ENCODE data around the gene ADAD1. TPM values are rescaled to one million over a fixed set of nuclear protein-coding genes. Genes with fewer than 3 reads are reported as not detected.
"Not testable (repeated sequence)": the region's sequence is repeated elsewhere in the genome, so short reads cannot be mapped to it uniquely, and the experiment has no call there.

ADAD1 gene
- total RNA-seq (2014; rRNA removed; shearing (Covaris generic)) = not detected in 2 replicates

- Histone ChIP-seq H3K27ac (no peak within 1 kb of the TSS), H3K4me1 (replicated peaks) (no peaks in the 10 kb centered on the region), H3K9me3 (replicated peaks) (no peaks in the 10 kb centered on the region), H3K4me3 (no peak within 1 kb of the TSS), H3K36me3 (no peaks in the 10 kb centered on the region), H3K27me3 (replicated peaks) (peaks cover 4% of the 10 kb centered on the region; the same call in 1 of the 2 replicates)
- no peak for DNase-seq (ENCODE audit: low read depth in 1 of 2, low spot score in 2 of 2)
Observed at GRCh38 chr4:122378711-122379110, at the start of gene ADAD1. ADAD1 (plus strand) TSS chr4:122379011; CDS start chr4:122380070, 1,059 bp downstream.

- no peaks in the 10 kb centered on the region for H3K9me3 ChIP-seq (replicated peaks)
- no peak overlapping the region for H3K27ac ChIP-seq
- peaks cover 11% of the 10 kb centered on the region for H3K36me3 ChIP-seq
- H3K4me3 ChIP-seq = no peak overlapping the region
- H3K4me1 ChIP-seq (replicated peaks) = no peaks in the 10 kb centered on the region
- DNase-seq (ENCODE audit: low read depth in 1 of 2, low spot score in 2 of 2) = no peak
- no peaks in the 10 kb centered on the region for H3K27me3 ChIP-seq (replicated peaks)
Observed at GRCh38 chr4:122329876-122330565, 48.8 kb upstream of the ADAD1 start.

GRCh38 chr4:122331195-122331594, 47.6 kb upstream of the ADAD1 start:
- Histone ChIP-seq H3K27ac (no peak overlapping the region), H3K9me3 (replicated peaks) (no peaks in the 10 kb centered on the region), H3K36me3 (peaks cover 19% of the 10 kb centered on the region), H3K4me1 (replicated peaks) (no peaks in the 10 kb centered on the region), H3K4me3 (no peak overlapping the region), H3K27me3 (replicated peaks) (no peaks in the 10 kb centered on the region)
- DNase-seq (ENCODE audit: low read depth in 1 of 2, low spot score in 2 of 2) = no peak

GRCh38 chr4:122334828-122335227, 44.0 kb upstream of the ADAD1 start:
- H3K4me1 ChIP-seq (replicated peaks) = no peaks in the 10 kb centered on the region
- peaks cover 12% of the 10 kb centered on the region for H3K36me3 ChIP-seq
- H3K27me3 ChIP-seq (replicated peaks) = no peaks in the 10 kb centered on the region
- no peak overlapping the region for H3K4me3 ChIP-seq
- H3K9me3 ChIP-seq (replicated peaks) = no peaks in the 10 kb centered on the region
- no peak for DNase-seq (ENCODE audit: low read depth in 1 of 2, low spot score in 2 of 2)
- H3K27ac ChIP-seq = no peak overlapping the region

GRCh38 chr4:122341886-122342285, 36.9 kb upstream of the ADAD1 start:
- Histone ChIP-seq H3K4me1 (replicated peaks) (no peaks in the 10 kb centered on the region), H3K27ac (no peak overlapping the region), H3K27me3 (replicated peaks) (no peaks in the 10 kb centered on the region), H3K9me3 (replicated peaks) (no peaks in the 10 kb centered on the region), H3K36me3 (peaks cover 8% of the 10 kb centered on the region; the same call in 1 of the 2 replicates), H3K4me3 (no peak overlapping the region)
- DNase-seq (ENCODE audit: low read depth in 1 of 2, low spot score in 2 of 2) = no peak

GRCh38 chr4:122346036-122346435, 32.8 kb upstream of the ADAD1 start:
- Histone ChIP-seq H3K4me1 (replicated peaks) (no peaks in the 10 kb centered on the region), H3K27ac (no peak overlapping the region), H3K9me3 (replicated peaks) (no peaks in the 10 kb centered on the region), H3K36me3 (peaks cover 22% of the 10 kb centered on the region), H3K4me3 (no peak overlapping the region), H3K27me3 (replicated peaks) (no peaks in the 10 kb centered on the region)
- peak in 1 of 2 experiments; percentile 2 for DNase-seq (ENCODE audit: low read depth in 1 of 2, low spot score in 2 of 2)

- DNase-seq (ENCODE audit: low read depth in 1 of 2, low spot score in 2 of 2) = no peak
- H3K4me1 ChIP-seq (replicated peaks) = no peaks in the 10 kb centered on the region
- H3K4me3 ChIP-seq = no peak overlapping the region
- H3K9me3 ChIP-seq (replicated peaks) = no peaks in the 10 kb centered on the region
- no peak overlapping the region for H3K27ac ChIP-seq
- peaks cover 22% of the 10 kb centered on the region for H3K36me3 ChIP-seq
- H3K27me3 ChIP-seq (replicated peaks) = no peaks in the 10 kb centered on the region
Observed at GRCh38 chr4:122346503-122346902, 32.3 kb upstream of the ADAD1 start.

- Histone ChIP-seq H3K27ac (no peak overlapping the region), H3K27me3 (replicated peaks) (no peaks in the 10 kb centered on the region), H3K36me3 (peaks cover 6% of the 10 kb centered on the region; the same call in 1 of the 2 replicates), H3K4me1 (replicated peaks) (no peaks in the 10 kb centered on the region), H3K4me3 (no peak overlapping the region), H3K9me3 (replicated peaks) (no peaks in the 10 kb centered on the region)
- no peak for DNase-seq (ENCODE audit: low read depth in 1 of 2, low spot score in 2 of 2)
Observed at GRCh38 chr4:122356317-122356808, 22.4 kb upstream of the ADAD1 start.

- H3K36me3 ChIP-seq = peaks cover 11% of the 10 kb centered on the region; the same call in 1 of the 2 replicates
- no peaks in the 10 kb centered on the region for H3K9me3 ChIP-seq (replicated peaks)
- no peak overlapping the region for H3K27ac ChIP-seq
- no peak overlapping the region for H3K4me3 ChIP-seq
- no peaks in the 10 kb centered on the region for H3K4me1 ChIP-seq (replicated peaks)
- H3K27me3 ChIP-seq (replicated peaks) = no peaks in the 10 kb centered on the region
- no peak for DNase-seq (ENCODE audit: low read depth in 1 of 2, low spot score in 2 of 2)
Observed at GRCh38 chr4:122360754-122361153, 18.1 kb upstream of the ADAD1 start.

GRCh38 chr4:122364700-122365404, 14.0 kb upstream of the ADAD1 start:
- Histone ChIP-seq H3K36me3 (peaks cover 6% of the 10 kb centered on the region; the same call in 1 of the 2 replicates), H3K9me3 (replicated peaks) (no peaks in the 10 kb centered on the region), H3K27ac (no peak overlapping the region), H3K27me3 (replicated peaks) (no peaks in the 10 kb centered on the region), H3K4me3 (no peak overlapping the region), H3K4me1 (replicated peaks) (no peaks in the 10 kb centered on the region)
- DNase-seq (ENCODE audit: low read depth in 1 of 2, low spot score in 2 of 2) = no peak

GRCh38 chr4:122368786-122369185, 10.0 kb upstream of the ADAD1 start:
- H3K36me3 ChIP-seq; DNase-seq (ENCODE audit: low read depth in 1 of 2, low spot score in 2 of 2); H3K9me3 ChIP-seq (replicated peaks); H3K27me3 ChIP-seq (replicated peaks); H3K4me1 ChIP-seq (replicated peaks); H3K4me3 ChIP-seq; H3K27ac ChIP-seq: not testable (repeated sequence)

GRCh38 chr4:122377352-122377751, 1.5 kb upstream of the ADAD1 start:
- H3K27ac ChIP-seq = no peak overlapping the region
- no peak for DNase-seq (ENCODE audit: low read depth in 1 of 2, low spot score in 2 of 2)
- H3K4me1 ChIP-seq (replicated peaks) = no peaks in the 10 kb centered on the region
- no peak overlapping the region for H3K4me3 ChIP-seq
- peaks cover 4% of the 10 kb centered on the region; the same call in 1 of the 2 replicates for H3K27me3 ChIP-seq (replicated peaks)
- H3K36me3 ChIP-seq = no peaks in the 10 kb centered on the region
- H3K9me3 ChIP-seq (replicated peaks) = no peaks in the 10 kb centered on the region

- no peaks in the 10 kb centered on the region for H3K36me3 ChIP-seq
- H3K9me3 ChIP-seq (replicated peaks) = no peaks in the 10 kb centered on the region
- H3K4me1 ChIP-seq (replicated peaks) = no peaks in the 10 kb centered on the region
- no peak overlapping the region for H3K4me3 ChIP-seq
- peaks cover 8% of the 10 kb centered on the region for H3K27me3 ChIP-seq (replicated peaks)
- H3K27ac ChIP-seq = no peak overlapping the region
- no peak for DNase-seq (ENCODE audit: low read depth in 1 of 2, low spot score in 2 of 2)
Observed at GRCh38 chr4:122379239-122379638, 428 bp downstream of the ADAD1 start.

GRCh38 chr4:122383341-122383740, 4.5 kb downstream of the ADAD1 start:
- H3K36me3 ChIP-seq = no peaks in the 10 kb centered on the region
- no peak overlapping the region for H3K4me3 ChIP-seq
- no peaks in the 10 kb centered on the region for H3K4me1 ChIP-seq (replicated peaks)
- H3K27ac ChIP-seq = no peak overlapping the region
- no peaks in the 10 kb centered on the region for H3K9me3 ChIP-seq (replicated peaks)
- H3K27me3 ChIP-seq (replicated peaks) = peaks cover 11% of the 10 kb centered on the region; the same call in 1 of the 2 replicates
- no peak for DNase-seq (ENCODE audit: low read depth in 1 of 2, low spot score in 2 of 2)

All from SJSA1 (cell line).